Transverse colon (tissue), 3 donors: ENCODE measurements around the gene POLD1.

Source experiments
- POLR2A ChIP-seq: fragments of 450-650 bp; IDR thresholded peaks from one replicate; pipeline ENCODE4 v1.6.1; 2016; ENCODE audit warnings: antibody characterized with exemption, mild to moderate bottlenecking, moderate library complexity
- TF ChIP-seq, protein P1 (sequence below), 5 experiments: fragments of 200-600 bp in 3 of 5; fragments of 450-650 bp in 2 of 5; sonication (generic) in 3 of 5; IDR thresholded peaks; 1 replicate in 2 of 5; 2 replicates in 3 of 5; pipeline ENCODE4 v1.5.1; 2016 to 2017; ENCODE audit warnings: antibody characterized with exemption in 5 of 5, inconsistent platforms in 3 of 5, mild to moderate bottlenecking in 2 of 5, moderate library complexity in 1 of 5

DNA sequence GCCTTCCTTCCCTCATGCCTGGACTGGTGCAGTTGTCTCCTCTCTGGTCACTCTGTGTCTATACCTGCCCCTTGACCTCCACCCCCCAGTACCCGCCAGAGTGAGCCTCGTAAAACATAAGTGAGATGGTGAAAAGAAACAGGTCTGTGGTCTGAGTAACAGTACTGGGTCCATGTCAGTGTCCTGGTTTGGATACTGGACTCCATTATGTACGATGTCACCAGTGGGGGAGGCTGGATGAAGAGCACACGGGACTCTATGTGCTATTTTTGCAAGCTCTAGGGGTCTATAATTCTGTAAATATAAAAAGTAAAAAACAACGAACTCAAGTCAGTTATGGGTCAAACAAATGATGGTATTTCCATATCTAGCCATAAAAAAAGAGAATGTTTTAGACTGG, 62.9 kb downstream of the POLD1 start:
- TF ChIP-seq, protein P1, sequence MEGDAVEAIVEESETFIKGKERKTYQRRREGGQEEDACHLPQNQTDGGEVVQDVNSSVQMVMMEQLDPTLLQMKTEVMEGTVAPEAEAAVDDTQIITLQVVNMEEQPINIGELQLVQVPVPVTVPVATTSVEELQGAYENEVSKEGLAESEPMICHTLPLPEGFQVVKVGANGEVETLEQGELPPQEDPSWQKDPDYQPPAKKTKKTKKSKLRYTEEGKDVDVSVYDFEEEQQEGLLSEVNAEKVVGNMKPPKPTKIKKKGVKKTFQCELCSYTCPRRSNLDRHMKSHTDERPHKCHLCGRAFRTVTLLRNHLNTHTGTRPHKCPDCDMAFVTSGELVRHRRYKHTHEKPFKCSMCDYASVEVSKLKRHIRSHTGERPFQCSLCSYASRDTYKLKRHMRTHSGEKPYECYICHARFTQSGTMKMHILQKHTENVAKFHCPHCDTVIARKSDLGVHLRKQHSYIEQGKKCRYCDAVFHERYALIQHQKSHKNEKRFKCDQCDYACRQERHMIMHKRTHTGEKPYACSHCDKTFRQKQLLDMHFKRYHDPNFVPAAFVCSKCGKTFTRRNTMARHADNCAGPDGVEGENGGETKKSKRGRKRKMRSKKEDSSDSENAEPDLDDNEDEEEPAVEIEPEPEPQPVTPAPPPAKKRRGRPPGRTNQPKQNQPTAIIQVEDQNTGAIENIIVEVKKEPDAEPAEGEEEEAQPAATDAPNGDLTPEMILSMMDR (IDR thresholded peaks at IDR 0.05): no peak
- no peak for TF ChIP-seq POLR2A
